Smooth muscle cell (in vitro differentiated cells): ENCODE data around the gene WASF2. TPM values are rescaled to one million over a fixed set of nuclear protein-coding genes. Genes with fewer than 3 reads are reported as not detected.
A peak's percentile ranks its signal among the peaks of the same experiment; 100 is the strongest.

Experiments used
- DNase-seq: peaks from one replicate; lab custom pipeline; 2025; ENCODE audit not compliant: unreplicated experiment; lab: John Stamatoyannopoulos, UW
- H2AFZ ChIP-seq: fragments of 200-600 bp; sonication (generic); 2 replicates; pipeline ENCODE4 v1.6.0; 2016; ENCODE audit warnings: antibody characterized with exemption, low read depth, mild to moderate bottlenecking
- H3F3A ChIP-seq: fragments of 200-600 bp; sonication (generic); 2 replicates; pipeline ENCODE4 v1.6.0; 2017; ENCODE audit warnings: antibody characterized with exemption, low read depth
- H3K27ac ChIP-seq: fragments of 200-600 bp; sonication (generic); 2 replicates; pipeline ENCODE4 v1.5.1; 2016; ENCODE audit warnings: low read depth, mild to moderate bottlenecking
- H3K27me3 ChIP-seq: fragments of 200-600 bp; sonication (generic); 2 replicates; pipeline ENCODE4 v1.6.1; 2016; ENCODE audit warnings: low read depth, mild to moderate bottlenecking
- H3K36me3 ChIP-seq: fragments of 200-600 bp; sonication (generic); 2 replicates; pipeline ENCODE4 v1.5.1; 2016; ENCODE audit warnings: low read depth
- H3K4me1 ChIP-seq: fragments of 200-600 bp; sonication (generic); 2 replicates; pipeline ENCODE4 v1.5.1; 2016; ENCODE audit warnings: low read depth
- H3K4me2 ChIP-seq: fragments of 200-600 bp; sonication (generic); 2 replicates; pipeline ENCODE4 v1.6.0; 2016; ENCODE audit warnings: mild to moderate bottlenecking
- H3K4me3 ChIP-seq: fragments of 200-600 bp; sonication (generic); 2 replicates; pipeline ENCODE4 v1.5.1; 2016; ENCODE audit warnings: mild to moderate bottlenecking
- H3K79me2 ChIP-seq: fragments of 200-600 bp; sonication (generic); 2 replicates; pipeline ENCODE4 v1.6.0; 2016; ENCODE audit warnings: low read depth, mild to moderate bottlenecking
- H3K9ac ChIP-seq: fragments of 200-600 bp; sonication (generic); 2 replicates; pipeline ENCODE4 v1.6.0; 2016; ENCODE audit warnings: low read depth
- H3K9me3 ChIP-seq: fragments of 200-600 bp; sonication (generic); replicated peaks from 2 replicates; pipeline ENCODE4 v1.5.1; 2016; ENCODE audit warnings: low read depth
- H4K20me1 ChIP-seq: fragments of 200-600 bp; sonication (generic); 2 replicates; pipeline ENCODE4 v1.6.0; 2016; ENCODE audit warnings: low read depth
- WGBS: methylation state at CpG from one replicate; pipeline ENCODE4 v1.1.7; 2016; ENCODE audit warnings: low lambda C conversion rate; 5-methylcytosine and 5-hydroxymethylcytosine counted together
- polyA plus RNA-seq: library from polyadenylated mRNA; unstranded; fragments of >200 nt; fragmentation: Nextera tagmentation; extraction: Ambion mirVana; gene quantifications from 2 replicates; pipeline ENCODE4 v1.2.1, GENCODE V29; 2016
- total RNA-seq: library from RNA; depleted of rRNA; stranded (reverse); fragments of >200 nt; gene quantifications from 2 replicates; pipeline ENCODE4 v1.2.3, GENCODE V29; 2014
- TF ChIP-seq, protein P1 (sequence below): fragments of 200-600 bp; sonication (generic); IDR thresholded peaks from 2 replicates; pipeline ENCODE4 v1.5.1; 2017; ENCODE audit warnings: borderline replicate concordance, mild to moderate bottlenecking, antibody characterized with exemption; ENCODE audit not compliant: insufficient read depth, poor library complexity, severe bottlenecking

WASF2 gene
- total and polyA plus RNA-seq, 2 experiments from 2014 or later: 34.3 to 46.1 TPM

DNA sequence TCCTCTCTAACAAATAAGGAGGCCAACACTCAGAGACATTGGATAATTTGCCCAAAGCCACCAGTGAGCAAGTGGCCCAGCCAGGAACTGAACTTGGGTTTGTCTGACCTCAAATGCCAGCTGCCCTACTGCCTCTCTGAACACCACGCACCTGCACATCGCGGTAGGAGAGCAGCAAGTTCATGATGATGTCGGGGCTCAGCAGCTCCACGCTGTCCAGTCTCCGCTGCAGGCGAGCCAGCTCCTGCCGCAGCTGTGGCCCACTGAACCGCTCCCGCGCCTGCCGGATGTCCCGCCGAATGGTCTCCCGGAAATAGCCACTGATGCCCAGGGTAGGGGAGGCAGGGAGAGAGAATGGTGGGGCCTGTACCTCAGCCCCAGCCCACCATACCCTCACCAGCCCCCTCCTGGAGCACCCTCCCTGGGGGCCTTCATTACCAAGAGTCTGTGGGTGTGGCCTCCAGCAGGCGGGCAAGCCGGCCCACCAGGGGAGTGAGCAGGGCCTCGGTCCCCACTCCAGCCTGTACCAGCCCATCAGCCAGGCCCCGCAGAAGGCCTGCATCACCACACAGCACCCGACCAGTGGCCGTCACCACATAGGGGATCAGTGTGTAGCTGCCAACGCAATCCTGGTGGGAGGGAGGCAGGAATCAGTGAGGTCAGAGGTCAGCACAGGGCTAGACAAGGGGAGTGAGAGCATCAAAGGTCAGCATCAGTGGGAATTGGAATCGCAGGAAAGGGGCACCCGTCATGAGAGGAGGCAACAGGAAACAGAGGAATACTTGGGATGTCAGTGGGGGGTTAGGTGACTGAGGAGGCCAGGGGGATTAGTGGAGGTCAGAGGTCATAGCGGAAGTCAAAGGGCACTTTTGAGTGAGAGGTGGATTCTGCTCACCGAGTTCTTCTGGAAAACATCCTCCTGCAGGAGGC is 125.9 kb downstream of the WASF2 start:
- H3K27ac ChIP-seq: no peak overlapping the region
- no peaks in the 10 kb centered on the region for H3K9me3 ChIP-seq
- WGBS: 91% methylated on average over 26 of the region's 26 CpGs
- TF ChIP-seq, protein P1, sequence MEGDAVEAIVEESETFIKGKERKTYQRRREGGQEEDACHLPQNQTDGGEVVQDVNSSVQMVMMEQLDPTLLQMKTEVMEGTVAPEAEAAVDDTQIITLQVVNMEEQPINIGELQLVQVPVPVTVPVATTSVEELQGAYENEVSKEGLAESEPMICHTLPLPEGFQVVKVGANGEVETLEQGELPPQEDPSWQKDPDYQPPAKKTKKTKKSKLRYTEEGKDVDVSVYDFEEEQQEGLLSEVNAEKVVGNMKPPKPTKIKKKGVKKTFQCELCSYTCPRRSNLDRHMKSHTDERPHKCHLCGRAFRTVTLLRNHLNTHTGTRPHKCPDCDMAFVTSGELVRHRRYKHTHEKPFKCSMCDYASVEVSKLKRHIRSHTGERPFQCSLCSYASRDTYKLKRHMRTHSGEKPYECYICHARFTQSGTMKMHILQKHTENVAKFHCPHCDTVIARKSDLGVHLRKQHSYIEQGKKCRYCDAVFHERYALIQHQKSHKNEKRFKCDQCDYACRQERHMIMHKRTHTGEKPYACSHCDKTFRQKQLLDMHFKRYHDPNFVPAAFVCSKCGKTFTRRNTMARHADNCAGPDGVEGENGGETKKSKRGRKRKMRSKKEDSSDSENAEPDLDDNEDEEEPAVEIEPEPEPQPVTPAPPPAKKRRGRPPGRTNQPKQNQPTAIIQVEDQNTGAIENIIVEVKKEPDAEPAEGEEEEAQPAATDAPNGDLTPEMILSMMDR: no peak
- peaks cover 5% of the 10 kb centered on the region for H4K20me1 ChIP-seq
- peaks cover 5% of the 10 kb centered on the region for H3K79me2 ChIP-seq
- no peaks in the 10 kb centered on the region for H3K27me3 ChIP-seq
- no peak overlapping the region for H3K4me3 ChIP-seq
- H3K4me1 ChIP-seq: peaks cover 24% of the 10 kb centered on the region
- DNase-seq: no peak
- H3K36me3 ChIP-seq: no peaks in the 10 kb centered on the region
- H3K4me2 ChIP-seq: no peak overlapping the region
- H3K9ac ChIP-seq: no peak overlapping the region
- H3F3A ChIP-seq: peaks cover 7% of the 10 kb centered on the region
- no peak overlapping the region for H2AFZ ChIP-seq

DNA sequence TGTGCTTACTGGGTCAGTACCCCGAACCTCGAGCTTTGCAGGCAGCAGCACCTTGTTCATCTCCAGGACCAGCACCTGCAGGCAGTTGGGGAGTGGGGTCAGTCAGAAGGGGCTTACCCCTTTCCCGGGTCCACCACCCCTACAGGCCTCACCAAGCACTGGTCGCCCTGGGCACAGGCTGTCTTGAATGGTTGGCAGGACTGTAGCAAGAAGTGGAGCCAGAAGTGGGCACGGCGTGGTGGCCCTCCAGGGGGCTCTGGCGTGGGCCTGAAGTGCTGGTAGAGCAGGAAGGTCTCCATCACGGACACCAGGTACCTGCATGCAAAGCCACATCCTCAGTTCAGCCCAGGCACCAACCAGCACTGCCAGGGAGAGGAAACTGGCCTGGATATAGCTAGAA is 128.4 kb downstream of the WASF2 start:
- Histone ChIP-seq H3K4me3 (no peak overlapping the region), H3K79me2 (peaks cover 5% of the 10 kb centered on the region), H3K4me2 (no peak overlapping the region), H3K9me3 (no peaks in the 10 kb centered on the region), H3K9ac (no peak overlapping the region), H4K20me1 (peaks cover 5% of the 10 kb centered on the region), H3K36me3 (no peaks in the 10 kb centered on the region), H3K27ac (no peak overlapping the region), H3F3A (peaks cover 7% of the 10 kb centered on the region), H2AFZ (no peak overlapping the region), H3K27me3 (no peaks in the 10 kb centered on the region), H3K4me1 (peaks cover 18% of the 10 kb centered on the region)
- TF ChIP-seq, protein P1: no peak
- WGBS: 97% methylated on average over 8 of the region's 8 CpGs
- DNase-seq: no peak

DNA sequence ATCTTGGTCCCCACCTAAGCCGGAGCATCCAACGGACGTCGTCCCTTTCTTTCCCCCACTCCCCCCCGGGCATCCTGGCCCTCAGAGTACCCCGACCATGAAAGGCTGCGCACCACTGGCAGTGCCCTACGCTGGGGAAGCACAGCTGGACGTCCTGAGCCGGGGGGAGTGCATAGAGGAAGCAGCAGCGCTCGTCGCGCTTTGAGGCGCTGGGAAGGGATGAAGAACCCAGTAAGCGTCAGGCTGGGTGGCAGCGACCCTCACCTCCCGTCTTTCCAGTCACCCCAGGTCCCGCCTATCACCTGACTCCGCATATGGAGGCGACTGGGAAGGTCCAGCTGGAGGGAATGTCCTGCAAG is 128.9 kb downstream of the WASF2 start:
- H3K27ac ChIP-seq: no peak overlapping the region
- peaks cover 5% of the 10 kb centered on the region for H4K20me1 ChIP-seq
- TF ChIP-seq, protein P1: no peak
- no peaks in the 10 kb centered on the region for H3K36me3 ChIP-seq
- H2AFZ ChIP-seq: no peak overlapping the region
- peaks cover 5% of the 10 kb centered on the region for H3K79me2 ChIP-seq
- H3K9me3 ChIP-seq: no peaks in the 10 kb centered on the region
- no peaks in the 10 kb centered on the region for H3K27me3 ChIP-seq
- peaks cover 5% of the 10 kb centered on the region for H3F3A ChIP-seq
- DNase-seq: no peak
- H3K4me2 ChIP-seq: peak overlapping the region; percentile 98
- peak overlapping the region; percentile 42 for H3K4me3 ChIP-seq
- H3K4me1 ChIP-seq: peaks cover 18% of the 10 kb centered on the region
- 46% methylated on average over 17 of the region's 21 CpGs for WGBS
- H3K9ac ChIP-seq: no peak overlapping the region
